Neuronal stem cell (in vitro differentiated cells): ENCODE results near the gene LRRC51.
A peak's percentile ranks its signal among the peaks of the same experiment; 100 is the strongest.

ENCODE experiments used
- DNase-seq: peaks from one replicate; pipeline ENCODE4 v3.0.0-alpha.2; 2013; ENCODE audit warnings: low spot score
- H2AFZ ChIP-seq: one replicate; pipeline ENCODE4 v1.6.1; 2013; ENCODE audit warnings: mild to moderate bottlenecking, low read length, inconsistent platforms
- H2AK5ac ChIP-seq: 2 replicates; pipeline ENCODE4 v1.6.1; 2013; ENCODE audit warnings: low read depth, mild to moderate bottlenecking, inconsistent platforms, low read length, moderate library complexity, mixed read lengths
- H2BK120ac ChIP-seq: 2 replicates; pipeline ENCODE4 v1.6.1; 2013; ENCODE audit warnings: low read depth, mild to moderate bottlenecking, inconsistent platforms, low read length, moderate library complexity, mixed read lengths
- H2BK12ac ChIP-seq: one replicate; pipeline ENCODE4 v1.6.1; 2013; ENCODE audit warnings: low read length, inconsistent platforms
- H2BK15ac ChIP-seq: 2 replicates; pipeline ENCODE4 v1.6.1; 2013; ENCODE audit warnings: mild to moderate bottlenecking, low read length, inconsistent platforms, mixed read lengths
- H2BK5ac ChIP-seq: one replicate; pipeline ENCODE4 v1.6.1; 2013; ENCODE audit warnings: inconsistent platforms, mild to moderate bottlenecking, low read length, moderate library complexity
- H3K14ac ChIP-seq: one replicate; pipeline ENCODE4 v1.6.1; 2013; ENCODE audit warnings: low read length, inconsistent platforms
- H3K18ac ChIP-seq: 2 replicates; pipeline ENCODE4 v1.6.1; 2013; ENCODE audit warnings: low read length, inconsistent platforms
- H3K23ac ChIP-seq: 2 replicates; pipeline ENCODE4 v1.6.1; 2013; ENCODE audit warnings: low read depth, mild to moderate bottlenecking, mixed read lengths, low read length, inconsistent platforms; ENCODE audit not compliant: poor library complexity
- H3K27ac ChIP-seq: replicated peaks from 3 replicates; pipeline ENCODE4 v1.5.1; 2013; ENCODE audit warnings: low read length, inconsistent platforms
- H3K27me3 ChIP-seq, 3 experiments: 2 replicates each; pipeline ENCODE4 v1.6.1; 2013; ENCODE audit warnings: low read length in 3 of 3, mild to moderate bottlenecking in 2 of 3, inconsistent platforms in 1 of 3, low read depth in 1 of 3, mixed read lengths in 1 of 3, moderate library complexity in 1 of 3; ENCODE audit not compliant: control insufficient read depth in 3 of 3, insufficient read depth in 3 of 3
- H3K36me3 ChIP-seq, 2 donors: replicated peaks in 1 of 2; 2 replicates each; pipeline ENCODE4 v1.6.1; 2013; ENCODE audit warnings: low read length in 2 of 2; ENCODE audit not compliant: control insufficient read depth in 2 of 2, insufficient read depth in 2 of 2
- H3K4ac ChIP-seq: 2 replicates; pipeline ENCODE4 v1.6.1; 2013; ENCODE audit warnings: inconsistent platforms, mild to moderate bottlenecking, low read length, moderate library complexity
- H3K4me1 ChIP-seq, 2 donors: 1 replicate in 1 of 2; 2 replicates in 1 of 2; pipeline ENCODE4 v1.6.1; 2013; ENCODE audit warnings: low read length in 2 of 2, low read depth in 1 of 2; ENCODE audit not compliant: control insufficient read depth in 2 of 2, insufficient read depth in 1 of 2
- H3K4me2 ChIP-seq: one replicate; pipeline ENCODE4 v1.6.1; 2013; ENCODE audit warnings: mild to moderate bottlenecking, low read length, inconsistent platforms; ENCODE audit not compliant: insufficient read depth, poor library complexity, severe bottlenecking
- H3K4me3 ChIP-seq, 2 donors: 2 replicates each; pipeline ENCODE4 v1.5.1; 2013; ENCODE audit warnings: low read length in 2 of 2, mild to moderate bottlenecking in 2 of 2, inconsistent platforms in 1 of 2, moderate library complexity in 1 of 2
- H3K79me1 ChIP-seq: one replicate; pipeline ENCODE4 v1.6.1; 2013; ENCODE audit warnings: low read depth, mild to moderate bottlenecking, inconsistent platforms, low read length, moderate library complexity
- H3K9ac ChIP-seq: one replicate; pipeline ENCODE4 v1.6.1; 2013; ENCODE audit warnings: mild to moderate bottlenecking, low read depth, low read length, inconsistent platforms; ENCODE audit not compliant: poor library complexity
- H3K9me3 ChIP-seq, 2 donors: replicated peaks in 1 of 2; 2 replicates each; pipeline versions ENCODE3 to v1.6.1; 2013; ENCODE audit warnings: low read length in 2 of 2, mild to moderate bottlenecking in 2 of 2, inconsistent platforms in 1 of 2, low read depth in 1 of 2, mixed read lengths in 1 of 2, moderate library complexity in 1 of 2; ENCODE audit not compliant: control insufficient read depth in 2 of 2, insufficient read depth in 1 of 2
- H4K8ac ChIP-seq: one replicate; pipeline ENCODE4 v1.6.1; 2013; ENCODE audit warnings: low read depth, mild to moderate bottlenecking, inconsistent platforms, low read length, moderate library complexity
- H4K91ac ChIP-seq: one replicate; pipeline ENCODE4 v1.6.1; 2013; ENCODE audit warnings: low read length, low read depth, mild to moderate bottlenecking, inconsistent platforms; ENCODE audit not compliant: poor library complexity
- WGBS, 2 donors: extraction: QIAGEN DNeasy Blood & Tissue Kit; methylation state at CpG; one replicate each; pipeline ENCODE4 v1.1.7; 2013; ENCODE audit warnings: missing lambda C conversion rate in 2 of 2, mixed read lengths in 1 of 2; ENCODE audit not compliant: insufficient read length in 2 of 2, insufficient replicate concordance in 1 of 2; ENCODE audit errors: extremely low coverage in 2 of 2; 5-methylcytosine and 5-hydroxymethylcytosine counted together

Gene LRRC51

DNA sequence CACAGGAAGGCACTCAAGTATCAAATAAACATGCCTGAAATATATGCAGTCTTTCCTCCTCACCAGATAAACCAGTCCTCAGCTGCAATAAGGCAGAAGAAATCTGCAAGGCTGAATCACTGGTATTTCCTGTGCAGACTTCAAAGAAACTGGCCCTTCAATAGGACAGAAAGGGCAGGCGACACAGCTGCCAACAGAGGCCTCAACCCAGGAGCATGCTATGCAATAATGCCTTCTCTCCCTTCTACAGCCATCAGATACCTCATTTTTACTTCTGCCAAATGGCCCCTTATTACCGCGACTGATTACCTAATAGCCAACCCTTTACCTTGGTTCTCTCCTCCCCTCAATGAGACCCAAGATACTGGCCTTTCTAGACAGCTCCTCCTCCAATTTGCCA, 8.3 kb upstream of the LRRC51 start:
- H3K9ac ChIP-seq, result no peak overlapping the region
- no peak overlapping the region for H3K23ac ChIP-seq
- no peak overlapping the region for H3K4me2 ChIP-seq
- H3K27me3 ChIP-seq, result no peaks in the 10 kb centered on the region
- H3K18ac ChIP-seq, result no peak overlapping the region
- H3K27ac ChIP-seq, result no peak overlapping the region
- H2AFZ ChIP-seq, result no peak overlapping the region
- H3K79me1 ChIP-seq, result peaks cover 11% of the 10 kb centered on the region
- no CpG with 5 or more reads among the region's 3 CpGs for whole genome bisulfite sequencing, 2 donors
- H3K4me1 ChIP-seq, result peaks cover 10 to 20% of the 10 kb centered on the region in 2 donors
- no peak overlapping the region for H2BK5ac ChIP-seq
- no peaks in the 10 kb centered on the region for H3K9me3 ChIP-seq
- H3K4ac ChIP-seq, result no peak overlapping the region
- no peak overlapping the region for H3K14ac ChIP-seq
- H2BK15ac ChIP-seq, result no peak overlapping the region
- H2AK5ac ChIP-seq, result no peak overlapping the region
- H2BK120ac ChIP-seq, result no peak overlapping the region
- no peak overlapping the region for H3K4me3 ChIP-seq
- no peak overlapping the region for H4K8ac ChIP-seq
- DNase-seq, result no peak
- no peak overlapping the region for H2BK12ac ChIP-seq
- H4K91ac ChIP-seq, result no peak overlapping the region
- H3K36me3 ChIP-seq, result peaks cover 4 to 50% of the 10 kb centered on the region in 2 donors

DNA sequence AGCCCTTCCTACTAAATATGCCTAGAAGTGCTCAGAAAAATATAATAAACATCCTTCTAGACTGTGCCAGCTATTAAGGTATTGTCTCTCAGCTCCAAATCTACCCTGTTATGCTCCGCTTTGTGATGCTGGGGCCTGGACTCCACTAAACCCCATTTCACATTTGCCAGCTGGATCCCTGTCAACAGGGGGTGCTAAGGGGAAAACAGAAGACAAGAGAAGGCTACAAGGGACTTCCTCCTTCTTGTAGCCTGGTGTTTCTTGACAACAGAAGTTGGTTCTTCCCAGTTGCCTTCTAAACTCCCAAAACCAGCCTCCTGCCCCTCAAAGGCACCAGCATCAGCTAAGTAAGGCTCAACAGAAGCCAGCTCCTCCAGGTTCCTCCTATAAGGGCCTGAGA, 5.5 kb upstream of the LRRC51 start:
- H4K8ac ChIP-seq, result no peak overlapping the region
- no peak overlapping the region for H4K91ac ChIP-seq
- H3K27ac ChIP-seq, result no peak overlapping the region
- H2BK120ac ChIP-seq, result no peak overlapping the region
- peaks cover 0 to 34% of the 10 kb centered on the region in 2 donors for H3K36me3 ChIP-seq
- H3K18ac ChIP-seq, result no peak overlapping the region
- H3K79me1 ChIP-seq, result peaks cover 8% of the 10 kb centered on the region
- no peak overlapping the region for H2BK15ac ChIP-seq
- no peak overlapping the region for H3K23ac ChIP-seq
- no peak overlapping the region for H3K4me2 ChIP-seq
- no peak overlapping the region for H3K9ac ChIP-seq
- no CpG with 5 or more reads among the region's 1 CpG for WGBS, 2 donors
- peaks cover 11 to 23% of the 10 kb centered on the region in 2 donors for H3K4me1 ChIP-seq
- no peak overlapping the region for H3K4me3 ChIP-seq
- H3K4ac ChIP-seq, result no peak overlapping the region
- H2BK5ac ChIP-seq, result no peak overlapping the region
- no peak overlapping the region for H3K14ac ChIP-seq
- H2BK12ac ChIP-seq, result no peak overlapping the region
- H3K9me3 ChIP-seq, result no peaks in the 10 kb centered on the region
- DNase-seq, result no peak
- no peak overlapping the region for H2AFZ ChIP-seq
- no peak overlapping the region for H2AK5ac ChIP-seq
- H3K27me3 ChIP-seq, result no peaks in the 10 kb centered on the region

DNA sequence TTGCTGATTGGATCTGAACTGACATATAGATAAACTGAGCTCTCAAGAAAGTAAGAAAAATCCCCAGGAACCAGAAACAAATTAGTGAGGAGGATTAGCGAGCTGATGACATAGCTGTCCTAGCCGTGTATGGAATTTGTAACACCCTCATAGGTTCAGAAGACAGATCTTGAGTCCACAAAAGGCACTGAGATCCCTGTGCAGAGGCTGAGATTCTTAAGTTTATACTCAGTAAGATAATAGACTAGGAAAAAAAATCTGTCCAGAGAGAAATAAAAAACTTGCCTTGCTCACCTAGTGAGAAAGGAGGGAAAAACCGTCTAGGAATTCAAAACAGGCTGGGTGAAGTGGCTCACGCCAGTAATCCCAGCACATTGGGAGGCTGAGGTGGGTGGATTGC, 4.9 kb upstream of the LRRC51 start:
- H3K18ac ChIP-seq, result no peak overlapping the region
- peaks cover 8% of the 10 kb centered on the region for H3K79me1 ChIP-seq
- no peak overlapping the region for H3K4me2 ChIP-seq
- H2AFZ ChIP-seq, result no peak overlapping the region
- H2BK12ac ChIP-seq, result no peak overlapping the region
- H3K4me3 ChIP-seq, result no peak overlapping the region
- no peak for DNase-seq
- H3K27me3 ChIP-seq, result no peaks in the 10 kb centered on the region
- H3K9ac ChIP-seq, result no peak overlapping the region
- H3K4ac ChIP-seq, result no peak overlapping the region
- no peak overlapping the region for H2BK15ac ChIP-seq
- H4K91ac ChIP-seq, result no peak overlapping the region
- H3K36me3 ChIP-seq, result peaks cover 0 to 34% of the 10 kb centered on the region in 2 donors
- no peaks in the 10 kb centered on the region for H3K9me3 ChIP-seq
- no peak overlapping the region for H2BK120ac ChIP-seq
- H3K27ac ChIP-seq, result no peak overlapping the region
- no CpG with 5 or more reads among the region's 4 CpGs for WGBS, 2 donors
- H4K8ac ChIP-seq, result no peak overlapping the region
- no peak overlapping the region for H3K23ac ChIP-seq
- H2AK5ac ChIP-seq, result no peak overlapping the region
- H3K14ac ChIP-seq, result no peak overlapping the region
- H3K4me1 ChIP-seq, result peaks cover 11 to 17% of the 10 kb centered on the region in 2 donors
- no peak overlapping the region for H2BK5ac ChIP-seq

DNA sequence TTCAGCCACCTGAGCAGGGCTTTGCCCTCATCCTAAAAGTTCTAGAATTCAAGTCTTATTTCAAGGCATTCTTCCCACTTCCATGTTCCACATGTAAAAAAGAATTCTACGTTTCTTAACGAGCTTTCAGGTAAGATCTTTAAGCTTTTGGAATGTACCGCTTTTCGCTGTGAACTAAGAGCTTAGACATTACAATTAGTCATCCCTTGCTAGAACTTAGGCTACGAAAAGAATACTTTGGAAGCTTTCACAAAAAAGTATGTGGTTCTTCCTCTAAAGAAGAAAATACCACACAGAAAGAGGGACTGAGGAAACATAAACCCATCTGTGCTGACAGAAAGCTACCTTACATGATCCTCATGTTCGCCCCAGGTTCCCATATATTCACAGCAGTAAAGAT, 2.2 kb upstream of the LRRC51 start:
- peaks cover 2% of the 10 kb centered on the region for H3K79me1 ChIP-seq
- no peak overlapping the region for H2AFZ ChIP-seq
- H3K9me3 ChIP-seq, result no peaks in the 10 kb centered on the region
- WGBS, 2 donors, result no CpG with 5 or more reads among the region's 6 CpGs
- H3K23ac ChIP-seq, result no peak overlapping the region
- H2BK120ac ChIP-seq, result no peak overlapping the region
- no peak overlapping the region for H3K18ac ChIP-seq
- peaks cover 3 to 9% of the 10 kb centered on the region in 2 donors for H3K4me1 ChIP-seq
- H3K4me3 ChIP-seq, result peak overlapping the region in 1 of 2 donors; percentile 79
- no peaks in the 10 kb centered on the region for H3K27me3 ChIP-seq
- H4K8ac ChIP-seq, result no peak overlapping the region
- no peak overlapping the region for H2BK15ac ChIP-seq
- H3K9ac ChIP-seq, result no peak overlapping the region
- no peak for DNase-seq
- no peak overlapping the region for H2BK5ac ChIP-seq
- H3K4me2 ChIP-seq, result no peak overlapping the region
- H2BK12ac ChIP-seq, result no peak overlapping the region
- no peak overlapping the region for H3K27ac ChIP-seq
- H4K91ac ChIP-seq, result no peak overlapping the region
- no peak overlapping the region for H2AK5ac ChIP-seq
- H3K4ac ChIP-seq, result no peak overlapping the region
- no peak overlapping the region for H3K14ac ChIP-seq
- H3K36me3 ChIP-seq, result peaks cover 0 to 34% of the 10 kb centered on the region in 2 donors
